Activated T-helper 1 cell treated with anti-CD3 and anti-CD28 coated beads, Interleukin-2, amount 50 U/mL, for 16 hours (primary cell): ENCODE results near the gene BTBD6.

Experiments used
- DNase-seq, 2 donors: peaks; one replicate each; pipeline ENCODE4 v3.0.0-alpha.2; 2020; ENCODE audit warnings: low read depth in 1 of 2, low spot score in 1 of 2

Gene BTBD6

GRCh38 chr14:105248368-105249181 is at the start of gene BTBD6:
TSS of gene BTBD6 (plus strand) at chr14:105248533. CDS start at chr14:105248712, 179 bp downstream.
- DNase-seq, result peak; percentile 76 to 82

- DNase-seq, result no peak
These were observed 49.7 kb upstream of the BTBD6 start for GRCh38 chr14:105198588-105198987.

- DNase-seq, result no peak
These were observed 49.2 kb upstream of the BTBD6 start for GRCh38 chr14:105199093-105199492.

- DNase-seq, result no peak
These were observed 48.3 kb upstream of the BTBD6 start for GRCh38 chr14:105200074-105200473.

GRCh38 chr14:105200641-105201040 is 47.7 kb upstream of the BTBD6 start:
- no peak for DNase-seq

GRCh38 chr14:105201156-105201924 is 47.0 kb upstream of the BTBD6 start:
- DNase-seq, result no peak

- DNase-seq, result no peak
These were observed 46.3 kb upstream of the BTBD6 start for GRCh38 chr14:105201925-105202513.

GRCh38 chr14:105203057-105203531 is 45.2 kb upstream of the BTBD6 start:
- peak; percentile 33 to 41 for DNase-seq

GRCh38 chr14:105203701-105204100 is 44.6 kb upstream of the BTBD6 start:
- DNase-seq, result no peak

- no peak for DNase-seq
These were observed 44.0 kb upstream of the BTBD6 start for GRCh38 chr14:105204206-105204930.

- no peak for DNase-seq
These were observed 43.2 kb upstream of the BTBD6 start for GRCh38 chr14:105204931-105205672.

GRCh38 chr14:105205673-105206208 is 42.6 kb upstream of the BTBD6 start:
- DNase-seq, result no peak

GRCh38 chr14:105206873-105207272 is 41.5 kb upstream of the BTBD6 start:
- no peak for DNase-seq

- DNase-seq, result no peak
These were observed 40.9 kb upstream of the BTBD6 start for GRCh38 chr14:105207460-105207901.

GRCh38 chr14:105207996-105208737 is 40.2 kb upstream of the BTBD6 start:
- no peak for DNase-seq

GRCh38 chr14:105208738-105209075 is 39.6 kb upstream of the BTBD6 start:
- no peak for DNase-seq

- DNase-seq, result no peak
These were observed 39.2 kb upstream of the BTBD6 start for GRCh38 chr14:105209091-105209490.

- no peak for DNase-seq
These were observed 38.7 kb upstream of the BTBD6 start for GRCh38 chr14:105209646-105210045.

GRCh38 chr14:105210266-105211025 is 37.9 kb upstream of the BTBD6 start:
- DNase-seq, result no peak
